HG02623 (cell line): ENCODE measurements around the gene ARHGEF17.

Experiments
- ATAC-seq: cut with Tn5 transposase; IDR thresholded peaks from one replicate; pipeline ENCODE4 v1.9.1; 2021; ENCODE audit warnings: moderate library complexity; ENCODE audit not compliant: unreplicated experiment

ARHGEF17 gene

GRCh38 chr11:73326929-73327811, 19.1 kb downstream of the ARHGEF17 start:
- ATAC-seq, result no peak

GRCh38 chr11:73327812-73328364, 19.8 kb downstream of the ARHGEF17 start:
- no peak for ATAC-seq

GRCh38 chr11:73330569-73331093, 22.6 kb downstream of the ARHGEF17 start:
- ATAC-seq, result no peak

GRCh38 chr11:73331138-73331916, 23.3 kb downstream of the ARHGEF17 start:
- ATAC-seq, result no peak

- ATAC-seq, result no peak
These were observed 25.1 kb downstream of the ARHGEF17 start for GRCh38 chr11:73333173-73333572.

GRCh38 chr11:73333640-73334383, 25.7 kb downstream of the ARHGEF17 start:
- no peak for ATAC-seq

GRCh38 chr11:73334384-73335203, 26.5 kb downstream of the ARHGEF17 start:
- ATAC-seq, result no peak

GRCh38 chr11:73335204-73335923, 27.3 kb downstream of the ARHGEF17 start:
- no peak for ATAC-seq

- ATAC-seq, result no peak
These were observed 29.8 kb downstream of the ARHGEF17 start for GRCh38 chr11:73337846-73338245.

GRCh38 chr11:73338279-73338678, 30.2 kb downstream of the ARHGEF17 start:
- ATAC-seq, result no peak

- no peak for ATAC-seq
These were observed 32.1 kb downstream of the ARHGEF17 start for GRCh38 chr11:73340164-73340563.

GRCh38 chr11:73342633-73343032, 34.6 kb downstream of the ARHGEF17 start:
- ATAC-seq, result no peak

- ATAC-seq, result no peak
These were observed 35.2 kb downstream of the ARHGEF17 start for GRCh38 chr11:73343076-73343873.

GRCh38 chr11:73344191-73344607, 36.1 kb downstream of the ARHGEF17 start:
- ATAC-seq, result no peak

- ATAC-seq, result no peak
These were observed 37.5 kb downstream of the ARHGEF17 start for GRCh38 chr11:73345481-73346160.

- no peak for ATAC-seq
These were observed 38.3 kb downstream of the ARHGEF17 start for GRCh38 chr11:73346186-73346935.

- no peak for ATAC-seq
These were observed 39.0 kb downstream of the ARHGEF17 start for GRCh38 chr11:73347067-73347466.
